ENCODE results near the gene TRAPPC4.
"Not testable (repeated sequence)": the region's sequence is repeated elsewhere in the genome, so short reads cannot be mapped to it uniquely, and the experiment has no call there.

The TRAPPC4 gene

GRCh38 chr11:119038884-119039283 is 20.3 kb downstream of the TRAPPC4 start:
- DNase-seq = no peak

GRCh38 chr11:119039471-119039870 is 20.9 kb downstream of the TRAPPC4 start:
- DNase-seq = not testable (repeated sequence)

GRCh38 chr11:119041821-119042514 is 23.4 kb downstream of the TRAPPC4 start:
- DNase-seq = no peak

GRCh38 chr11:119042927-119043326 is 24.4 kb downstream of the TRAPPC4 start:
- no peak for DNase-seq

GRCh38 chr11:119044708-119045107 is 26.1 kb downstream of the TRAPPC4 start:
- DNase-seq = no peak

GRCh38 chr11:119046489-119046888 is 27.9 kb downstream of the TRAPPC4 start:
- no peak for DNase-seq

- no peak for DNase-seq
Measured at GRCh38 chr11:119047205-119047604, 28.6 kb downstream of the TRAPPC4 start.

- no peak for DNase-seq
Measured at GRCh38 chr11:119048644-119049043, 30.1 kb downstream of the TRAPPC4 start.

GRCh38 chr11:119049081-119049480 is 30.5 kb downstream of the TRAPPC4 start:
- DNase-seq = no peak

- DNase-seq = no peak
Measured at GRCh38 chr11:119051440-119052162, 33.0 kb downstream of the TRAPPC4 start.

- DNase-seq = no peak
Measured at GRCh38 chr11:119052163-119052814, 33.7 kb downstream of the TRAPPC4 start.

- no peak for DNase-seq
Measured at GRCh38 chr11:119054418-119054817, 35.9 kb downstream of the TRAPPC4 start.

GRCh38 chr11:119055901-119056300 is 37.3 kb downstream of the TRAPPC4 start:
- no peak for DNase-seq

- peak; percentile 42 for DNase-seq
Measured at GRCh38 chr11:119056421-119056999, 37.9 kb downstream of the TRAPPC4 start.

- DNase-seq = peak; percentile 99
Measured at GRCh38 chr11:119057000-119057769, 38.6 kb downstream of the TRAPPC4 start, which contains the start of gene HYOU1. Gene HYOU1, minus strand, starts transcription at chr11:119057205. Its CDS starts 1,045 bp downstream, at chr11:119056160.

- DNase-seq = not testable (repeated sequence)
Measured at GRCh38 chr11:119059128-119059527, 40.6 kb downstream of the TRAPPC4 start.

GRCh38 chr11:119061256-119061655 is 42.7 kb downstream of the TRAPPC4 start:
- no peak for DNase-seq

GRCh38 chr11:119062779-119063178 is 44.2 kb downstream of the TRAPPC4 start:
- no peak for DNase-seq

GRCh38 chr11:119065369-119065768 is 46.8 kb downstream of the TRAPPC4 start:
- peak; percentile 52 for DNase-seq

GRCh38 chr11:119067371-119068222 is 49.0 kb downstream of the TRAPPC4 start, which contains the start of gene VPS11:
Gene VPS11, plus strand, starts transcription at chr11:119067818. Its CDS starts 6 bp downstream, at chr11:119067824.
- peak; percentile 99 for DNase-seq
